HG03439 (cell line): ENCODE measurements around the gene CXCL3.
"Not testable (repeated sequence)": the region's sequence is repeated elsewhere in the genome, so short reads cannot be mapped to it uniquely, and the experiment has no call there.

ENCODE experiments used
- ATAC-seq: cut with Tn5 transposase; IDR thresholded peaks from one replicate; pipeline ENCODE4 v1.9.1; 2021; ENCODE audit warnings: mild to moderate bottlenecking, moderate library complexity; ENCODE audit not compliant: unreplicated experiment

The CXCL3 gene

DNA sequence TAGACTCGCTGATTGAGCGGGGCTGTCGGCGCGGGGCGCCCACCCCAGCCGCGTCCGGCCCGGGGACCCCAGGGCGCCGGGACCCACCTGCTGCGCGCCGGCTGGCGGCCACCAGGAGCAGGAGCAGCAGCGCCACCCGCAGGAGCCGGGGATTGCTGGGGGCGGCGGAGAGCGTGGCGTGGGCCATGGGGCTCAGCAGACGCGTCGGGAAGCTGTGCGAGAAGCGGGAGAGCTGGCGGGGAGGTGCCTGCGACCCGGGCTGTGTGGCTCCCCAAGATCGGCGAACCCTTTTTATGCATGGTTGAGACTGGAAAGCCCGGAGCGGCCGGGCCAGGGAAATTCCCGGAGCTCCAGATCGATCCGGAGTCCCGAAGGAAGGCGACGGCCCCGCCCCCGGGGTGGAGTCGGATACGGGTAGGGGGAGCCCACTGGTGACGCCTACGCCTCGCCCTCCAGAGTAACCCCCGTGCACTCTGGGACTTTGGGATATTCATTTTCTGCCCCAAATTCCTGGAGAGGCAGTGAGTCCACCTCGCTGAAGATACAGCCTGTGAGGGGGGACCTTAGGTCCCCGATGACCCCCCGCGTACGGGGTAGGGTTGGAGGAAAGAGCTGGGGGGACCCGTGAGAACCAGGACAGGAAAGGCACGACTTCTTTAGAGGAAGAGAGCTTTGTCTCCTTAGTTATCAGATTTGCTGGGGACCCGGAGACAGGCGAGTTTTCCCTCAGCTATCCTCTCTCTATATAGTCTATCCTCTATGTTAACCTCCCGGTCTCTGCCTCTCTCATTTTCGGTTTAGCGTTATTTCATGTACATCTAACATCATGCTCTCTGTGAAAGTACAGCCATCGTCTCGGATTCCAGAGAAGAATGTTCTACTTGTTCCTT is at the start of gene CXCL3:
Gene CXCL3 (minus strand): TSS at position 265 of the 890 bp plus-strand sequence. CDS start 78 bp downstream, at position 187.
- no peak for ATAC-seq

DNA sequence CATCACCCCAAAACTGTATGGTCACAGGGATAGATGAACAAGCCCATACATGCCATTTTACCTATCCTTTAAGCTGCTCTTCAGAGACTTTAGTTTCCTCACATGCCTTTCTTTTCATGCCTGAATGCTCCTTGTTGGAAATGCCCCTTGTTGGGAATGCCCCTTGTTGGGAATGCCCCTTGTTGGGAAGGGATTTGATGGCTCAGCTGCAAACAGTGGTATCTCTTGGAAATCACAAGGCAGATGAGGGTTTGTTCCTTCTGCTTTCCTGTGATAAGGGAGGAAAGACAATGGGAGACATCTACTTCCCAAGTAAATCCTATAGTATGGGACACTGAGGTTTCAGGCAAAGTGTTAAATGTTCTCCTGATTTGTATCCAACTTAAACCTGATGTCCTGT is 49.0 kb upstream of the CXCL3 start:
- no peak for ATAC-seq

DNA sequence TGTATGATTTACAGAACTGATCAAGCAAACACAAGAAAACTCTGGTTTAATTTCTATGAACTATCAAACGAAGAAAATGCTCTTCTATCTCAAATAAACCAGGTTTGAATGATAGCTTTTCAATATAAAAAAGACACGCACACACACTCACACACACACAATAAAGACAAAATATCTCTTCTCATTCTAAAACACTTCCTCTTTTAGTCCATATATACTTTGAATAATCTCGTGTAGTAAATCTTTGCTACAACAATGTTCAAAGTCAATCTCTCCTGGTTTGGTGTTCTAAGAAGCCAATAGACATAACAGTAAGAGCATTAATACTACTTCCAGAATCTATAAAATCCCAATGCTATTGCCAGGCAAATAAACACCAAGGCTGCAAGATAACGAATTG is 47.2 kb upstream of the CXCL3 start:
- ATAC-seq: no peak

DNA sequence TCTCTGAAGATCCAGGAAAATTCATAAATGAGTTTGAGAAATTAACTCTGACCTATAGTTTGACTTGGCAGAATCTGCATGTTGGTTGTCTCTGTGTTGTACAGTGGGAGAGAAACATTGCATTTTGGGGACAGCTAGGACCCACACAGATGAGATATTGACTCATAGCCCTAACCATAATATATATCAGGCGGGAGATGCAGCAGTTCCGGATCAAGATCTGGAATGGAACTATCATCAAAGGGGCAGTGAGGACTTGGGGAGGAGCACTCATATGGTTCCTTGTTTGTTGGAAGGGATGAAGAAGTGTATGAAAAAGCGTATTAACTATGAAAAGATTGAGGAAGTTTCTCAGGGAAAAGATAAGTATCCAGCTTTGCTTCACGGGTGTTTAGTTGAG is 46.5 kb upstream of the CXCL3 start:
- ATAC-seq: no peak

GRCh38 chr4:74083546-74083945 is 45.1 kb upstream of the CXCL3 start:
- no peak for ATAC-seq

- no peak for ATAC-seq
Observed at GRCh38 chr4:74081035-74081434, 42.5 kb upstream of the CXCL3 start.

DNA sequence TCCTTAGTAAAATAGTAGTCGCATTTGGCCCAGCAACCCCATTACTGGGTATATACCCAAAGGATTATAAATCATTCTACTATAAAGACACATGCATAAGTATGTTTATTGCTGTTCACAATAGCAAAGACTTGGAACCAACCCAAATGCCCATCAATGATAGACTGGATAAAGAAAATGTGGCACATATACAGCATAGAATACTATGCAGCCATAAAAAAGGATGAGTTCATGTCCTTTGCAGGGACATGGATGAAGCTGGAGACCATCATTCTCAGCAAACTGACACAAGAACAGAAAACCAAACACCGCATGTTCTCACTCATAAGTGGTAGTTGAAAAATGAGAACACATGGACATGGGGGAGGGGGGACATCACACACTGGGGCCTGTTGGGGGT is 41.9 kb upstream of the CXCL3 start:
- ATAC-seq: not testable (repeated sequence)

- not testable (repeated sequence) for ATAC-seq
Observed at GRCh38 chr4:74079024-74079423, 40.5 kb upstream of the CXCL3 start.

DNA sequence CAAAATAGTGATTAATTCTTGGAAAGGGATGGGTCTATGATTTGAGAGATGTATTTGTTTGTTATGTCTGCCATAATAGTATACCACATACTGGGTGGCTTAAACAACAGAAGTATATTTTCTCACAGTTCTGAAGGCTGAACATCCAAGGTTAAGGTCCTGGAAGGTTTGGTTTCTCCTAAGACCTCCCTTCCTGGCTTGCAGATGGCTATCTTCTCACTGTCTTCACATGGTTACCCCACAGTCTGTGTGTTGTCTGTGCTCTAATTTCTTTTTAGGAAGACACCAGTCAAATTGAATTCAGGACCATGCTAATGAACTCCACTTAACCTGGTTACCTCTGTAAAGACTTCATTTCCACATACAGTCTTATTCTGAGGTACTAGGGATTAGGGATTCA is 34.9 kb upstream of the CXCL3 start:
- ATAC-seq: no peak

DNA sequence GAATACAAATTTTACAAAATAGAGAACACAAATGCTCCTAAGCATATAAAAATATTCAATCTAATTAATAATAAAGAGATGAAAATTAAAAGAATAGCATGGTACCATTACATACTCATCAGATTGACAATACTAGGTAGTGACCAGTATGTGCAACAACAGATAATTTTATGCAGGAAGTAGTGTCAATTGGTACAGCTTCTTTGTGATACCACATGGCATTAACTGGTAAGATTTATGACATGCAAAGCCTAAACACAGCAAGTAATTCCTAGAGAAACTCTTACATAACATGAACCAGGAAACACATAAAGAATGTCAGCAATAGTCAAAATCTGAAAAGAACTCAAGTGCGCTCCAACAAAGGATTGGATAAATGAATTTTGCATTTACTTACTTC is 34.2 kb upstream of the CXCL3 start:
- no peak for ATAC-seq

DNA sequence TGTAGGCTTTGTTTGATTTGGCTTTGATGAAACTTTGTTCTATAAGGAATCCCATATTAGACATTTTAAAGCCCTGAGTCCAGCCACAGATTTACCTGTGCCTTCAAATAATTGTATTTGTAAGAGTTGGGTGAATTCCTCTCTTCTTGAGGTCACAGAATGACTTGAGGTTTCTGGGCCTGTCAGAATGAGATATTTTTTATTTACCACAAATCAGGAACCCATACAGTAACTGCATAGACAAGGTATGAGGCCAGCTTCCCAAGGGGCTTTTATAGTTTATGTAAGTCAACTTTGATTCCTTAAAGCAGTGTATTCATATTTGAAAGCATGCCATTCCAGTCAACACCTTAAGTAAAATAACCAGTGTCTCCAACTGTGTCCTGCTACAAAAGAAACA is 29.1 kb upstream of the CXCL3 start:
- ATAC-seq: no peak

DNA sequence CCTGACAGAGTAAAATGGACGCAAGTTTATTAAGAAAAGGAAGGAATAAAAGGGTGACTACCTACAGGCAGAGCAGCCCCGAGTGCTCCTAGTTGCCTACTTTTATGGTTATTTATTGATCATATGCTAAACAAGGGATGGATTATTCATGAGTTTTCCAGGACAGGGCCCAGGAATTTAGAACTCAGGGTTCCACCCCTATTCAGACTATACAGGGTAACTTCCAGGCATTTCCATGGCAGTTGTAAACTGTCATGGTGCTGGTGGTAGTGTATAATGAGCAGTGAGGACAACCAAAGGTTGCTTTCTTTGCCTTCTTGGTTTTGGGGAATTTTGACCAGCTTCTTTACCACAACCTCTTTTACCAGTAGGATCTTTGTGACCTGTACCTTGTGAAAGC is 27.7 kb upstream of the CXCL3 start:
- no peak for ATAC-seq

DNA sequence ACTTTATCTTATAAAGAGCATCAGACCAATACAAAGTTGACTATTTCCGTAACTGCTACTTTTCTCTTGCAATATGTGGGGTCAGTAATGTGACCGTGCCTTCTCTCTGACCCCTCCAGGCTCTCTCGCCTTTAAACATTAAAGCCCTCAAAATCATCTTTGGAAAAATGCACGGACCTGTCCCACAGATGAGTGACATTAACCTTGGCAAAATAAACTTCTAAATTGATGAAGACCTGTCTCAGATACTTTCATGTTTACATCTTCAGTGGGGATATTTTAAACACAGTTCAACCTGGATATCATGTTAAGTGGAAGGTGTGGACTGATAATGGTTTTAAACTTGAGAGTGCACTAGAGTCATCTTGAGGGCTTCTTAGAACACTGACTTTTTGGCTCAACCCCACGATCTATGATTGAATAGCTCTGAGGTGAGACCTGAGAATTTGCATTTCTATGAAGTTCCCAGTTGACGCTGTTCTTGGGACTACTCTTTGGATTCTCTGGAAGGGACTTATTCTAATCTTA is 26.7 kb upstream of the CXCL3 start:
- ATAC-seq: no peak

- ATAC-seq: no peak
Observed at GRCh38 chr4:74063859-74064258, 25.4 kb upstream of the CXCL3 start.

DNA sequence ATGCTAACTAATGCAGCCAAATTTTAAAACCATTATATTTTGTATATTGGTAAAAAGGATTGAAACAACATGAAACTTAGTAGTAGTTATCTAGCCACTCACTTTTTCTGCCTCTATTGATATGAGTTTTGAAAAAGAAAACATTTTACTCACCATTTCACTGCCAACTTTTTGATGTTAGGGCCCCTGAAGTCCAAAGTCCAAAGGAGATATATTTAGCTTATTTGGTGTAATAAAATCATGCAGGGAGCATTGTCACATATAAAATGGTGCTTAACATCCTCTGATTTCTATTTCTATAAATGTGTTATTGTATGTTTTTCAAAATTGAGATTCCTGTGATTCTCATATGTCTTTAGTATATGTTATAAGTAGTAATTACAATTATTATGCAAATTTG is 24.5 kb upstream of the CXCL3 start:
- no peak for ATAC-seq

DNA sequence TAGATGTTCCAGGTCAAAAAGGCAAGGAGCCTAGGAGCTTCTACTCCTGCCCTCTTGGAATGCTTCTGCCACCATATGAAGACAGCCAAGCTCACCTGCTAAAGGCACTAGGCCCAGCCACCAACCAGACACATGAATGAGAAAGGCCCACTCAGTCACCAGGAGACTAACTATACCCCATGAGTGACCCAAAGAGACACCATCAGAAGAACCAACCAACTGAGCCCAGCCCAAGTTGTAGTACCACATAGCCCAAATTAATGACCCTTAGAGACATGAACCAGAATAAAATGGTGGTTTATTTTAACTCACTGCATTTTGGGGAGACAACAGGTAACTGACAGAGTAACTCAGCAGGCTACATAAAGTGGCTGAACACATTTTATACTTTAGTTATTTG is 22.9 kb upstream of the CXCL3 start:
- ATAC-seq: no peak

DNA sequence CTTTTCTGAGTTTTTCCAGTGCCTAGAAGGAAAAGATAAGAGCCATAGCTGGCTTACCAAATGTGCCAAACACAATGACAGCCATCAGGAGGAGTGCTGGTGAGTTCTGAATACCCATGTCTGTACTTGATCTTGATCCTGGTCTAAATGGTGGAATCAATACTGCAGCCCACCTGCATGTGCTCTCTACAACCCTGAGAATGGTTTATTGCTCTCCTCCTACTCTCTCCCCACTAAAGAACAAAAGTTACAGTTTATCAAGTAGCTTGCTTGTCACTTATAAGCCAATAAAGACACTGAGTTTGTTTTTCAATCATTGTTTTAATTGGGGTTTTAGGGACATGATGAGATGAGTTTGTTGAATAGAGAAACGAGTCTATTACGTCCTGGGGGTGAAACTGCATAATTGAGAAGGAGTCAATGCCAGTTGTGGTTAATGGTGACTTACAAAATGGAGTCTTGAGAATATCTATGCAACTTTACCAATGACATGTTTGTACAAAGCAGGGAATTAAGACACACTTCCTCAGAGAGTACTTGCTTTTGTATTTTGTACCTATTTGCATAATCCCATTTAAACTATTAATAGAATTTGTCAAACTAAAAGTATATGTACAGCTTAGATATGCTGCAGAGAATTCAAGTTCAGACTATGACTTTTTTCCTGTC is 20.8 kb upstream of the CXCL3 start:
- no peak for ATAC-seq

DNA sequence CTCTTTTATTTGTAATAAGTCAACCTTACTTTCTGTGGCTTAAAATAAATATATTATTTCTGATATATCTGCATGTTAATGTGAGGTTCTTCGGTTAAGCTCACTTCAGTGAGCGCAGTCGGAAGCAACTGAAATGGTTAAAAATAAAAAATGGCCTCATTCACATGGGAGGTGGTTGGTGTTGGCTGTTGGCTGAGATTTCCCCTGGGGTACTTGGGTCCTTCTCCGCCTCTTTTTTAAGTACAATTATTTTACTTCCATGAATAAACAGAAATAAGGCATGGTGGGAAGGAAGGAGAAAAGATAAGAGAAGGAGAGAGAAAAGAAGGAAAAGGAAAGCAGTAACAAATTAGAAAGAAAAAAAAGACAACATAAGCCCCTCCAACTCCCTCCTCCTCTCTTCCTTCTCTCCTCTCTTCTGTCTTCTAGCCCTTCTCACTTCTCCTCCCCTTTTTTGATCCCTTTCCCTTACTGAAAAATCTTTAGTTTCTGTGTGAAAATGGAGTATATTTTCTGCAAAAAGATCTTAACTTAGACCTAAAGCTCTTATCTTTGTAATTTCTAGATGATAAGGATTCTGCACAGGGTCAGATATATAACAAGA is 19.7 kb upstream of the CXCL3 start:
- ATAC-seq: no peak

- no peak for ATAC-seq
Observed at GRCh38 chr4:74057588-74057987, 19.1 kb upstream of the CXCL3 start.

DNA sequence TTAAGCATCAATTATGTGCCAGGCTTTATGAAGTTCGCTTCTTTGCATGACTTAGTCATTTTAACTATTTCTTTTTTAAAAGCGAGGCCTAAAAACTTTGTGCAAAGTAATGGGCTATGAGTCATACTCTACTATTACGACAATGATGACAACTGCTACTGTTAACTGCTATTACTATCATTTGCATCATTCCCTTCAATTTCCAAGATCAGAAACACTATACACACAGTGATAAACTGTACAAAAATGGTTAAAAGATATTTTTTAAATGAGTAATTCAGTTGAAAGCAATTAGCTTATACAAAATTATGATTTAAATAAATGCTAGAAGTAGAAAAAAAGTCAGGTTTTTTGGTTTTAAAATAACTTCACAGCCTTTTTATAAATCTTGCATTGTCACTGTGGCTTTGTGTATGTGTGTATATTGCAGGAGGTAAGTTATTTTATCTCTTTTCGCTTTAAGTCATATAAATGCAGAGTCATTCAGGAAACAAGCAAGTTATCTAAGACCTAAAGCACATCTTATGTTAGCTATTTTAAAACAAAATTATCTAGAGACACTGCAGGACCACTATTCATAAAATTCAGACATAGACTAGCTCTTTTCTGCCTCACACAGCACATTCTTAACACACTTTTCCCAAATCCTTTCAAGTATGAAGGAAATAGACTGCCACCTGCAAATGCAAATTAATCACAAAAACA is 18.5 kb upstream of the CXCL3 start:
- no peak for ATAC-seq
